ENCODE data around the gene PIWIL1.

PIWIL1 gene

GRCh38 chr12:130367523-130367922 is 29.8 kb downstream of the PIWIL1 start:
- no peak overlapping the region for H3K4me3 ChIP-seq
- DNase-seq (ENCODE audit: low spot score): no peak
- no peak overlapping the region for H3K27ac ChIP-seq
- TF ChIP-seq CTCF (IDR thresholded peaks at IDR 0.05): no peak

- no peak overlapping the region for H3K27ac ChIP-seq
- TF ChIP-seq CTCF (IDR thresholded peaks at IDR 0.05): no peak
- no peak for DNase-seq (ENCODE audit: low spot score)
- H3K4me3 ChIP-seq: no peak overlapping the region
Observed at GRCh38 chr12:130369816-130370215, 32.1 kb downstream of the PIWIL1 start.

GRCh38 chr12:130371296-130371695 is 33.6 kb downstream of the PIWIL1 start:
- no peak overlapping the region for H3K27ac ChIP-seq
- no peak for DNase-seq (ENCODE audit: low spot score)
- H3K4me3 ChIP-seq: no peak overlapping the region
- TF ChIP-seq CTCF (IDR thresholded peaks at IDR 0.05): no peak

- H3K27ac ChIP-seq: no peak overlapping the region
- no peak for TF ChIP-seq CTCF (IDR thresholded peaks at IDR 0.05)
- no peak overlapping the region for H3K4me3 ChIP-seq
- DNase-seq (ENCODE audit: low spot score): no peak
Observed at GRCh38 chr12:130372936-130373335, 35.2 kb downstream of the PIWIL1 start.

DNA sequence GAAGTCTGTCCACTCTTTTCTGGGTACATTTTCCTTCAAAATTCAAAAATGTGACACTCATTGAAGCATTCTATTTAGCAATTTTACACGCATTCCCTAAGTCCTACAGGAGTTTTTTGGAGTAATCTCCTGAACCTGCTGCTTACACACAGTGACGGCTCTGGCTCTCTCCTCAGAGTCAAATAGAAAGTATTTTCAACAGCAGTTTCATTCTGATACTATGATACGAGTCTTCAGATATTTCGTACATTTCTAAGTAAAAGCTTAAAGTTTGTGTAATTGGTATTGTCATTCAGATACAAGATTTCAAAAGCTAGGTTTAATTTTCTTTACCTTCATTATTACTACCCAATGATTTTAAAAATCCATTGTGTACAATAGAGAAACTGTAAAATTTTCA is 36.4 kb downstream of the PIWIL1 start:
- no peak overlapping the region for H3K27ac ChIP-seq
- H3K4me3 ChIP-seq: no peak overlapping the region
- TF ChIP-seq CTCF (IDR thresholded peaks at IDR 0.05): no peak
- no peak for DNase-seq (ENCODE audit: low spot score)

DNA sequence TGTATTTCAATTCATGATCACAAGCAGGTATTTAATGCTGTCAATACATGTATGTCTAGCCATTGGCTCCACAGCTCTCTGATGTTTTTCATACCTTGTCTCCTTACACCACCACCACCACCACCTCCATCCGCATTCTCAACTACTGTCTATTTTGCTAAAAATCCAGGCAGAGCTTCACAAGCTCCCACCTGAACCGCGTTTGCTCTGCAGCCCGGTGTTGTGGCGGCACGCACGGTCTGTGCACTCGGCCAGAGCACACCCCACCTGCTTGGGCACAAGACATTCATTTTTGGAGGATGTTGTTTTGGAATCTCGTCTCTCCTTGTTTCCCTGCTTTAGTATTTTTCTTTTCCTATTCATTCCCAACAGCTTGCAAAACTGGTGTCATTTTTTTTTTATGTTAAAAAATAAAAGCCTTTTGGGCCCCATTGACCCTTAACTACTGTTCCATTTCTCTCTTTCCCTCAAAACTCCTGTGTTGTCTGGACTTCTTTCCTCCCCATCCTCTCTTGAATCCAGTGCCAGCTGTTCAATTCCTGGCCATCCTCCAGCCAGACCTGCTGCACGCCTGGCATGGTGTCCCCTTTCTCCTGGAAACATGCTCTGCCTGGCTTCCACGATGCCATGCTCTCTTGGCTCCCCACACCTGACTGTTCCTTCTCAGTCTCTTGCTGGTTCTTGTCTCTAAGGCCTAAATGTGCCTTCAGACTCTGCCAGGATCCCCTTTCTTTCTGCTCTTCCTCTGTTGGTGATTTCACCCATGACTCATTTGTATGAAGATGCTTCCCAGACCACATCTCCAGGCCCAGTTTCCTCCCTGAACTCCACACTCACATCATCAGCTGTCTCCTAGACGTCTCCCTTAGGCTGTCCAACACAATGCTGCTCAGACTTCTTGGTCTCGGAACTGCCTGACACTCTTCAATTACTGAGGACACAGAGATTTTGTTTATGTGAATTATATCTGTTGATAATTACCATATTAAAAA is 37.9 kb downstream of the PIWIL1 start:
- no peak for DNase-seq (ENCODE audit: low spot score)
- no peak overlapping the region for H3K4me3 ChIP-seq
- TF ChIP-seq CTCF (IDR thresholded peaks at IDR 0.05): no peak
- H3K27ac ChIP-seq: no peak overlapping the region

- no peak overlapping the region for H3K4me3 ChIP-seq
- TF ChIP-seq CTCF (IDR thresholded peaks at IDR 0.05): no peak
- H3K27ac ChIP-seq: no peak overlapping the region
- no peak for DNase-seq (ENCODE audit: low spot score)
Observed at GRCh38 chr12:130382818-130383217, 45.1 kb downstream of the PIWIL1 start.
